WTC11 (cell line): Measurements from ENCODE around the gene GRAMD1A.

ENCODE experiments used
- NR2C2 ChIP-seq: sonication (generic); formaldehyde crosslinking; IDR thresholded peaks from 2 replicates; pipeline ENCODE4 v1.8.0; 2022; ENCODE audit warnings: mild to moderate bottlenecking, missing genetic modification reagents
- SP1 ChIP-seq: sonication (generic); formaldehyde crosslinking; conservative IDR thresholded peaks from 2 replicates; pipeline ENCODE4 v1.8.1; 2022; ENCODE audit warnings: missing genetic modification reagents
- TF ChIP-seq, protein P1 (sequence below): fragments of 200-600 bp; IDR thresholded peaks from 2 replicates; pipeline ENCODE4 v1.8.0; 2022; ENCODE audit warnings: antibody characterized with exemption
- TF ChIP-seq, protein P2 (sequence below): sonication (generic); formaldehyde crosslinking; conservative IDR thresholded peaks from 2 replicates; pipeline ENCODE4 v1.8.1; 2022; ENCODE audit warnings: mild to moderate bottlenecking, missing genetic modification reagents

DNA sequence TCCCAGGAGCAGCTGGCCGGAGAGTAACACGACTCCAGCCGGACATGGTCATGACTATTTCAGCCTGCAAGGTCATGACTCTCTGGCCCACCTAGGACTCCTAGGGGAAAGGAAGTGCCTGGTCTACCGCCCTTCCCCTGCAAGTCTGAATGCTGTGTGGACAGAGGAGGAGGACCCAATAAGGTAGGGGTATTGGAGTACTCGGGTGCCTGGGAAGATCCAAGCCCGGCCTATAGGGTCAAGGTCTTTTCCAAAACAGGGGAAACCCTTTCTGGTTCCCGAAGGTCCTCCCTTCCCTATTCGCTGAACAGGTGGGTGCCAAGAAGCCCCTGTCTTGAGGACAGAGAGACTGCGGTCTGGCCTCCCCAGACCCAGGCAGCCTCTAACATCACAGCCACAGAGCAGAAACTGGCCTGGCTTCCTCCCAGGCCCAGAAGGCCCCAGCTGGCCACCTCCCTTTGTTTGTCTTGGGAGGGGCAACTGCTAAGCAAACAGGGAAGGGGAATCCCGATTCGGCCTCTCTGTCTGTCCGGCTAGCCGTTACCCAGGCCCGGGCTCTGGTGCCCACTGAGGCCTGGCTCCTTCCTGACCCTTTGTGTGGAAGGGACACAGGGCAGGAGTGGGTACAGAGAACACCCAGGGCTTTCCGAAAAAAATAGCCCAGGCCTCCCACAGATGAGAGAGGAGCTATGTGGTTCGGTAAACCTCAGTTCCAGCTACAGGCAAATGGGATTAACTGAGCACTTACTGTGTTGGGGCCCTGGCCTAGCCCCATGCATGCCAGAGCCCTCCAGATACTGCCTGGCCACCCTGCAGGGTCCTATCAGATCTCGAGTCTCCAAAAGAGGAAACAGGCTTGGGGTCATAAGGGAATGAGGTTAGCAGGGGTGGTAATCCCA lies 5.2 kb upstream of the GRAMD1A start:
- TF ChIP-seq, protein P1, sequence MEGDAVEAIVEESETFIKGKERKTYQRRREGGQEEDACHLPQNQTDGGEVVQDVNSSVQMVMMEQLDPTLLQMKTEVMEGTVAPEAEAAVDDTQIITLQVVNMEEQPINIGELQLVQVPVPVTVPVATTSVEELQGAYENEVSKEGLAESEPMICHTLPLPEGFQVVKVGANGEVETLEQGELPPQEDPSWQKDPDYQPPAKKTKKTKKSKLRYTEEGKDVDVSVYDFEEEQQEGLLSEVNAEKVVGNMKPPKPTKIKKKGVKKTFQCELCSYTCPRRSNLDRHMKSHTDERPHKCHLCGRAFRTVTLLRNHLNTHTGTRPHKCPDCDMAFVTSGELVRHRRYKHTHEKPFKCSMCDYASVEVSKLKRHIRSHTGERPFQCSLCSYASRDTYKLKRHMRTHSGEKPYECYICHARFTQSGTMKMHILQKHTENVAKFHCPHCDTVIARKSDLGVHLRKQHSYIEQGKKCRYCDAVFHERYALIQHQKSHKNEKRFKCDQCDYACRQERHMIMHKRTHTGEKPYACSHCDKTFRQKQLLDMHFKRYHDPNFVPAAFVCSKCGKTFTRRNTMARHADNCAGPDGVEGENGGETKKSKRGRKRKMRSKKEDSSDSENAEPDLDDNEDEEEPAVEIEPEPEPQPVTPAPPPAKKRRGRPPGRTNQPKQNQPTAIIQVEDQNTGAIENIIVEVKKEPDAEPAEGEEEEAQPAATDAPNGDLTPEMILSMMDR = no peak
- TF ChIP-seq SP1 = no peak
- no peak for TF ChIP-seq NR2C2 (CRISPR knock-in tag)
- TF ChIP-seq, protein P2, sequence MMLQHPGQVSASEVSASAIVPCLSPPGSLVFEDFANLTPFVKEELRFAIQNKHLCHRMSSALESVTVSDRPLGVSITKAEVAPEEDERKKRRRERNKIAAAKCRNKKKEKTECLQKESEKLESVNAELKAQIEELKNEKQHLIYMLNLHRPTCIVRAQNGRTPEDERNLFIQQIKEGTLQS = no peak
